ENCODE data around the gene PTGDR2. TPM values are rescaled to one million over a fixed set of nuclear protein-coding genes. Genes with fewer than 3 reads are reported as not detected.

The PTGDR2 gene
- total and polyA plus RNA-seq, 2 experiments from 2014 or later: 0.69 to 1.3 TPM

GRCh38 chr11:60871378-60872061 lies 15.8 kb upstream of the PTGDR2 start:
- H2AFZ ChIP-seq: no peak overlapping the region
- no peaks in the 10 kb centered on the region for H3K9me3 ChIP-seq (ENCODE audit: low read depth)
- H3K27me3 ChIP-seq: no peaks in the 10 kb centered on the region
- H3K79me2 ChIP-seq: no peaks in the 10 kb centered on the region
- no peak overlapping the region for H3K4me2 ChIP-seq
- WGBS (ENCODE audit: low lambda C conversion rate, missing lambda C conversion rate): 90% methylated on average over 7 of the region's 7 CpGs
- H3K4me3 ChIP-seq: no peak overlapping the region
- no peaks in the 10 kb centered on the region for H3K9me2 ChIP-seq (replicated peaks; ENCODE audit: insufficient read depth)
- no peaks in the 10 kb centered on the region for H3K4me1 ChIP-seq (ENCODE audit: insufficient read depth)
- TF ChIP-seq EZH2 (IDR thresholded peaks at IDR 0.05; ENCODE audit: borderline replicate concordance) (no peak), EZH2phosphoT487 (IDR thresholded peaks at IDR 0.05; ENCODE audit: low read depth, severe bottlenecking, unreplicated experiment) (no peak)
- TF ChIP-seq, protein P1, sequence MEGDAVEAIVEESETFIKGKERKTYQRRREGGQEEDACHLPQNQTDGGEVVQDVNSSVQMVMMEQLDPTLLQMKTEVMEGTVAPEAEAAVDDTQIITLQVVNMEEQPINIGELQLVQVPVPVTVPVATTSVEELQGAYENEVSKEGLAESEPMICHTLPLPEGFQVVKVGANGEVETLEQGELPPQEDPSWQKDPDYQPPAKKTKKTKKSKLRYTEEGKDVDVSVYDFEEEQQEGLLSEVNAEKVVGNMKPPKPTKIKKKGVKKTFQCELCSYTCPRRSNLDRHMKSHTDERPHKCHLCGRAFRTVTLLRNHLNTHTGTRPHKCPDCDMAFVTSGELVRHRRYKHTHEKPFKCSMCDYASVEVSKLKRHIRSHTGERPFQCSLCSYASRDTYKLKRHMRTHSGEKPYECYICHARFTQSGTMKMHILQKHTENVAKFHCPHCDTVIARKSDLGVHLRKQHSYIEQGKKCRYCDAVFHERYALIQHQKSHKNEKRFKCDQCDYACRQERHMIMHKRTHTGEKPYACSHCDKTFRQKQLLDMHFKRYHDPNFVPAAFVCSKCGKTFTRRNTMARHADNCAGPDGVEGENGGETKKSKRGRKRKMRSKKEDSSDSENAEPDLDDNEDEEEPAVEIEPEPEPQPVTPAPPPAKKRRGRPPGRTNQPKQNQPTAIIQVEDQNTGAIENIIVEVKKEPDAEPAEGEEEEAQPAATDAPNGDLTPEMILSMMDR (IDR thresholded peaks at IDR 0.05; ENCODE audit: poor library complexity): no peak
- H4K20me1 ChIP-seq (ENCODE audit: insufficient read depth, poor library complexity, severe bottlenecking): no peaks in the 10 kb centered on the region
- H3K27ac ChIP-seq: no peak overlapping the region
- H3K36me3 ChIP-seq (replicated peaks; ENCODE audit: insufficient read depth, low read depth): no peaks in the 10 kb centered on the region
- DNase-seq (ENCODE audit: low spot score): no peak

GRCh38 chr11:60870733-60871377 lies 15.1 kb upstream of the PTGDR2 start:
- Histone ChIP-seq H4K20me1 (ENCODE audit: insufficient read depth, poor library complexity, severe bottlenecking) (no peaks in the 10 kb centered on the region), H3K27ac (no peak overlapping the region), H3K27me3 (no peaks in the 10 kb centered on the region), H3K4me2 (no peak overlapping the region), H3K9me3 (ENCODE audit: low read depth) (no peaks in the 10 kb centered on the region), H3K4me1 (ENCODE audit: insufficient read depth) (no peaks in the 10 kb centered on the region), H3K9me2 (replicated peaks; ENCODE audit: insufficient read depth) (no peaks in the 10 kb centered on the region), H3K36me3 (replicated peaks; ENCODE audit: insufficient read depth, low read depth) (no peaks in the 10 kb centered on the region), H2AFZ (no peak overlapping the region), H3K4me3 (no peak overlapping the region), H3K79me2 (no peaks in the 10 kb centered on the region)
- no peak for DNase-seq (ENCODE audit: low spot score)
- 92% methylated on average over 13 of the region's 13 CpGs for WGBS (ENCODE audit: low lambda C conversion rate, missing lambda C conversion rate)
- TF ChIP-seq, protein P1 (IDR thresholded peaks at IDR 0.05; ENCODE audit: poor library complexity): no peak
- TF ChIP-seq EZH2phosphoT487 (IDR thresholded peaks at IDR 0.05; ENCODE audit: low read depth, severe bottlenecking, unreplicated experiment) (no peak), EZH2 (IDR thresholded peaks at IDR 0.05; ENCODE audit: borderline replicate concordance) (no peak)

DNA sequence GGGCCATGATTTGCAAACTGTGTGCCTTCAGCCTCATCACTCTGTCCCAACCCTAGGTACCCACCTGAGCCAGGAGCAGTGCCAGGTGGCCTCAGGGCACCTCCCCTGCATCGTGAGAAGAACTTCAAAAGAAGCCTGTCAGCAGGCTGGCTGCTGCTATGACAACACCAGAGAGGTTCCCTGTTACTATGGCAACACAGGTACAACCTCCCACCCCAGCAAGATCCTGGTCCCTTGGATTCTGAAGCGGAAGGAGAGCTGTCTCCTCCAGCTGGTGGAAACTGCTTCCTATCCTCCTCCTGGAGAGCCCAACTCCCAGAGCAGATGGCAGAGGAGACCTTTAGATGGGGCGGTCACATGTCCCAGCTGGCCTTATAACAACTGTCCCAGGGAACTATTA lies 14.5 kb upstream of the PTGDR2 start:
- no peaks in the 10 kb centered on the region for H3K36me3 ChIP-seq (replicated peaks; ENCODE audit: insufficient read depth, low read depth)
- no peaks in the 10 kb centered on the region for H3K4me1 ChIP-seq (ENCODE audit: insufficient read depth)
- H3K4me2 ChIP-seq: no peak overlapping the region
- H4K20me1 ChIP-seq (ENCODE audit: insufficient read depth, poor library complexity, severe bottlenecking): no peaks in the 10 kb centered on the region
- H3K4me3 ChIP-seq: no peak overlapping the region
- WGBS (ENCODE audit: low lambda C conversion rate, missing lambda C conversion rate): 65% methylated on average over 3 of the region's 3 CpGs
- DNase-seq (ENCODE audit: low spot score): no peak
- H3K27me3 ChIP-seq: no peaks in the 10 kb centered on the region
- no peaks in the 10 kb centered on the region for H3K9me2 ChIP-seq (replicated peaks; ENCODE audit: insufficient read depth)
- no peak overlapping the region for H3K27ac ChIP-seq
- H3K9me3 ChIP-seq (ENCODE audit: low read depth): no peaks in the 10 kb centered on the region
- TF ChIP-seq EZH2 (IDR thresholded peaks at IDR 0.05; ENCODE audit: borderline replicate concordance) (no peak), EZH2phosphoT487 (IDR thresholded peaks at IDR 0.05; ENCODE audit: low read depth, severe bottlenecking, unreplicated experiment) (no peak)
- TF ChIP-seq, protein P1 (IDR thresholded peaks at IDR 0.05; ENCODE audit: poor library complexity): no peak
- no peak overlapping the region for H2AFZ ChIP-seq
- H3K79me2 ChIP-seq: no peaks in the 10 kb centered on the region
